H1 (cell line): Measurements from ENCODE around the gene MSANTD3. TPM values are rescaled to one million over a fixed set of nuclear protein-coding genes. Genes with fewer than 3 reads are reported as not detected.

Source experiments
- CTCF ChIA-PET: fragments of 300-600 bp; sonication (Branson Sonifier 250); formaldehyde crosslinking; loops from one replicate; lab custom pipeline; 2021; ENCODE audit not compliant: partially characterized antibody; lab: Charles Lee
- POLR2A ChIA-PET: fragments of 300-600 bp; sonication (Branson Sonifier 250); formaldehyde crosslinking; loops from one replicate; lab custom pipeline; 2021; ENCODE audit warnings: inconsistent platforms; ENCODE audit not compliant: partially characterized antibody; lab: Charles Lee
- DNase-seq, 2 experiments: peaks; one replicate each; pipeline versions ENCODE4 v3.0.0 to v3.0.0-alpha.2; 2010 to 2022; ENCODE audit warnings: low spot score in 2 of 2, low read depth in 1 of 2, mixed read lengths in 1 of 2
- FAIRE-seq: peaks from 2 replicates; lab custom pipeline; 2011; peaks lifted over from hg19 to GRCh38; lab: Jason Lieb, UNC
- H2AFZ ChIP-seq: 2 replicates; pipeline ENCODE4 v1.8.1; 2012; ENCODE audit warnings: low read length, inconsistent platforms
- H2AK5ac ChIP-seq: 2 replicates; pipeline ENCODE4 v1.6.1; 2013; ENCODE audit warnings: low read depth, low read length
- H2BK120ac ChIP-seq: replicated peaks from 2 replicates; pipeline ENCODE3; 2013; ENCODE audit warnings: low read depth, low read length, inconsistent platforms
- H2BK12ac ChIP-seq: 2 replicates; pipeline ENCODE4 v1.6.1; 2013; ENCODE audit warnings: low read depth, low read length
- H2BK15ac ChIP-seq: 2 replicates; pipeline ENCODE4 v1.6.1; 2013; ENCODE audit warnings: low read length
- H2BK20ac ChIP-seq: 2 replicates; pipeline ENCODE4 v1.6.1; 2013; ENCODE audit warnings: low read length
- H2BK5ac ChIP-seq: 2 replicates; pipeline ENCODE4 v1.6.1; 2013; ENCODE audit warnings: low read depth, low read length
- H3K14ac ChIP-seq: 2 replicates; pipeline ENCODE4 v1.6.1; 2013; ENCODE audit warnings: inconsistent platforms; ENCODE audit not compliant: insufficient read length
- H3K18ac ChIP-seq: 2 replicates; pipeline ENCODE4 v1.6.1; 2013; ENCODE audit warnings: low read length; ENCODE audit errors: extremely low read depth
- H3K23ac ChIP-seq: 2 replicates; pipeline ENCODE4 v1.6.1; 2013; ENCODE audit warnings: inconsistent platforms; ENCODE audit not compliant: insufficient read length
- H3K23me2 ChIP-seq: 2 replicates; pipeline ENCODE4 v1.6.1; 2013; ENCODE audit warnings: low read depth, low read length
- H3K27ac ChIP-seq: 2 replicates; pipeline ENCODE4 v1.6.1; 2011; ENCODE audit warnings: low read depth, low read length, inconsistent platforms
- H3K27me3 ChIP-seq, 4 experiments: replicated peaks in 1 of 4; 1 replicate in 1 of 4; 2 replicates in 3 of 4; pipeline versions ENCODE4 v1.6.1 to v1.8.1; 2011 to 2013; ENCODE audit warnings: low read length in 3 of 4, mild to moderate bottlenecking in 3 of 4, inconsistent platforms in 2 of 4, mixed read lengths in 2 of 4, moderate library complexity in 1 of 4; ENCODE audit not compliant: control insufficient read depth in 3 of 4, insufficient read depth in 3 of 4; ENCODE audit errors: extremely low read depth in 1 of 4
- H3K36me3 ChIP-seq, 4 experiments: 2 replicates each; pipeline versions ENCODE4 v1.6.1 to v1.8.1; 2011 to 2013; ENCODE audit warnings: mild to moderate bottlenecking in 4 of 4, low read length in 3 of 4, moderate library complexity in 2 of 4, control low read depth in 1 of 4, inconsistent platforms in 1 of 4; ENCODE audit not compliant: insufficient read depth in 4 of 4, control insufficient read depth in 2 of 4
- H3K4ac ChIP-seq: replicated peaks from 2 replicates; pipeline ENCODE3; 2013; ENCODE audit warnings: low read length, low read depth, mixed read lengths, inconsistent platforms; ENCODE audit not compliant: insufficient read length
- H3K4me1 ChIP-seq, 4 experiments: replicated peaks in 1 of 4; 1 replicate in 1 of 4; 2 replicates in 3 of 4; pipeline versions ENCODE4 v1.6.1 to v1.8.1; 2011 to 2013; ENCODE audit warnings: low read length in 3 of 4, inconsistent platforms in 2 of 4, mixed read lengths in 1 of 4; ENCODE audit not compliant: insufficient read depth in 4 of 4, control insufficient read depth in 3 of 4
- H3K4me2 ChIP-seq, 2 experiments: 2 replicates each; pipeline versions ENCODE4 v1.6.1 to v1.8.1; 2011 to 2013; ENCODE audit warnings: low read depth in 2 of 2, low read length in 2 of 2, control low read depth in 1 of 2, inconsistent platforms in 1 of 2, mild to moderate bottlenecking in 1 of 2; ENCODE audit not compliant: insufficient read depth in 1 of 2
- H3K4me3 ChIP-seq, 4 experiments: fragments of 200-600, 300-600 bp in 1 of 4; sonication (generic), shearing (Covaris generic), sonication (Bioruptor Twin) in 1 of 4; 2 replicates each; pipeline versions ENCODE4 v1.5.1 to v1.8.1; 2011 to 2016; ENCODE audit warnings: low read length in 4 of 4, low read depth in 3 of 4, control low read depth in 2 of 4, inconsistent platforms in 2 of 4, mild to moderate bottlenecking in 2 of 4, mixed read lengths in 1 of 4, moderate library complexity in 1 of 4; ENCODE audit not compliant: insufficient read depth in 2 of 4; ENCODE audit errors: extremely low read depth in 1 of 4
- H3K56ac ChIP-seq: replicated peaks from 2 replicates; pipeline ENCODE3; 2013; ENCODE audit warnings: low read depth, mild to moderate bottlenecking, mixed read lengths, low read length, inconsistent platforms; ENCODE audit not compliant: insufficient read length
- H3K79me1 ChIP-seq: 2 replicates; pipeline ENCODE4 v1.6.1; 2013; ENCODE audit warnings: low read depth, low read length, control low read depth
- H3K79me2 ChIP-seq, 2 experiments: 2 replicates each; pipeline versions ENCODE4 v1.6.1 to v1.8.1; 2012 to 2013; ENCODE audit warnings: low read length in 2 of 2, mild to moderate bottlenecking in 2 of 2, inconsistent platforms in 1 of 2; ENCODE audit not compliant: insufficient read depth in 2 of 2, control insufficient read depth in 1 of 2
- H3K9ac ChIP-seq, 4 experiments: replicated peaks in 1 of 4; 1 replicate in 1 of 4; 2 replicates in 3 of 4; pipeline versions ENCODE4 v1.6.1 to v1.8.1; 2011 to 2013; ENCODE audit warnings: low read depth in 3 of 4, low read length in 3 of 4, control low read depth in 2 of 4, mild to moderate bottlenecking in 2 of 4, moderate library complexity in 2 of 4, inconsistent platforms in 1 of 4; ENCODE audit errors: extremely low read depth in 1 of 4
- H3K9me3 ChIP-seq, 2 experiments: 2 replicates each; pipeline versions ENCODE4 v1.6.1 to v1.8.1; 2012 to 2013; ENCODE audit warnings: mild to moderate bottlenecking in 2 of 2, moderate library complexity in 2 of 2, control low read depth in 1 of 2, inconsistent platforms in 1 of 2, low read depth in 1 of 2, low read length in 1 of 2, mixed read lengths in 1 of 2; ENCODE audit not compliant: insufficient read depth in 2 of 2
- H4K20me1 ChIP-seq, 2 experiments: replicated peaks in 1 of 2; 2 replicates each; pipeline versions ENCODE3 to v1.8.1; 2011 to 2013; ENCODE audit warnings: inconsistent platforms in 2 of 2, low read length in 2 of 2, mild to moderate bottlenecking in 1 of 2; ENCODE audit not compliant: insufficient read depth in 2 of 2, control insufficient read depth in 1 of 2
- H4K5ac ChIP-seq: 2 replicates; pipeline ENCODE4 v1.6.1; 2013; ENCODE audit warnings: low read length, low read depth, mixed read lengths, inconsistent platforms; ENCODE audit not compliant: insufficient read length
- H4K8ac ChIP-seq: 2 replicates; pipeline ENCODE4 v1.8.0; 2013; ENCODE audit warnings: mild to moderate bottlenecking, moderate library complexity, low read length, inconsistent platforms; ENCODE audit not compliant: insufficient read depth; ENCODE audit errors: extremely low read depth
- H4K91ac ChIP-seq: replicated peaks from 2 replicates; pipeline ENCODE3; 2013; ENCODE audit warnings: low read length, mixed read lengths, inconsistent platforms; ENCODE audit not compliant: insufficient read length
- ASH2L ChIP-seq: fragments of 200-600, 300-600 bp; sonication (generic); IDR thresholded peaks from one replicate; pipeline ENCODE4 v1.7.1; 2017; ENCODE audit warnings: low read length
- ATF2 ChIP-seq: IDR thresholded peaks from 2 replicates; pipeline ENCODE4 v1.6.1; 2012; ENCODE audit warnings: low read length, inconsistent platforms
- BACH1 ChIP-seq: IDR thresholded peaks from 2 replicates; pipeline ENCODE4 v1.6.1; 2012; ENCODE audit warnings: low read length, improper control_type of control experiment
- BRCA1 ChIP-seq: IDR thresholded peaks from 2 replicates; pipeline ENCODE4 v1.6.1; 2012; ENCODE audit warnings: low read depth, low read length, improper control_type of control experiment
- FOSL1 ChIP-seq: IDR thresholded peaks from 2 replicates; pipeline ENCODE4 v1.6.1; 2011; ENCODE audit warnings: mild to moderate bottlenecking, low read depth, low read length, moderate library complexity; ENCODE audit not compliant: insufficient read depth
- JUND ChIP-seq: IDR thresholded peaks from 2 replicates; pipeline ENCODE4 v1.6.1; 2011; ENCODE audit warnings: mild to moderate bottlenecking, improper control_type of control experiment, low read length
- KDM4A ChIP-seq: IDR thresholded peaks from one replicate; pipeline ENCODE4 v1.7.1; 2012; ENCODE audit warnings: low read depth, mild to moderate bottlenecking, moderate library complexity, low read length, inconsistent platforms; ENCODE audit not compliant: severe bottlenecking
- MAFK ChIP-seq: IDR thresholded peaks from 2 replicates; pipeline ENCODE4 v1.6.1; 2012; ENCODE audit warnings: low read depth, mild to moderate bottlenecking, improper control_type of control experiment, low read length
- NANOG ChIP-seq: IDR thresholded peaks from 2 replicates; pipeline ENCODE4 v1.6.1; 2011; ENCODE audit warnings: low read length, low read depth, mild to moderate bottlenecking, inconsistent platforms; ENCODE audit not compliant: insufficient read depth, poor library complexity, severe bottlenecking
- POLR2AphosphoS5 ChIP-seq: IDR thresholded peaks from 2 replicates; pipeline ENCODE4 v1.6.1; 2011; ENCODE audit warnings: low read depth, low read length
- SIN3A ChIP-seq, 2 experiments: IDR thresholded peaks in 1 of 2; conservative IDR thresholded peaks in 1 of 2; 2 replicates each; pipeline ENCODE4 v1.6.1; 2011 to 2012; ENCODE audit warnings: low read length in 2 of 2, improper control_type of control experiment in 1 of 2, low read depth in 1 of 2, mild to moderate bottlenecking in 1 of 2
- SP1 ChIP-seq: IDR thresholded peaks from 2 replicates; pipeline ENCODE4 v1.6.1; 2011; ENCODE audit warnings: low read depth, low read length
- ZNF274 ChIP-seq: IDR thresholded peaks from 2 replicates; pipeline ENCODE4 v1.7.0; 2012; ENCODE audit warnings: low read length, borderline replicate concordance; ENCODE audit errors: extremely low read depth
- WGBS, 2 experiments: shearing (Covaris generic) in 1 of 2; methylation state at CpG; one replicate each; pipeline versions ENCODE4 v1.1.6 to v1.1.7; 2013 to 2015; ENCODE audit warnings: low lambda C conversion rate in 2 of 2, mixed read lengths in 2 of 2, inconsistent platforms in 1 of 2, low coverage in 1 of 2, missing lambda C conversion rate in 1 of 2; ENCODE audit not compliant: insufficient replicate concordance in 2 of 2, insufficient coverage in 1 of 2, insufficient read length in 1 of 2; ENCODE audit errors: extremely low coverage in 1 of 2, missing lambda C conversion rate in 1 of 2; 5-methylcytosine and 5-hydroxymethylcytosine counted together
- polyA plus RNA-seq, 7 experiments: library from polyadenylated mRNA; depleted of rRNA in 3 of 7; stranded (reverse) in 5 of 7; unstranded in 2 of 7; fragments of >200 nt in 5 of 7; fragments of 200-250 nt in 2 of 7; gene quantifications; 1 replicate in 5 of 7; 2 replicates in 1 of 7; 4 replicates in 1 of 7; pipeline versions ENCODE4 v1.2.1 to v1.2.3, GENCODE V29; 2011 to 2013; ENCODE audit warnings: missing spikeins in 2 of 7, mixed read lengths in 2 of 7
- total RNA-seq: library from RNA; stranded (reverse); fragmentation: NEBNext Ultra II Directional; extraction: Animal tissue kit (Norgen Biotek cat#: 25700); gene quantifications from 2 replicates; pipeline ENCODE4 v1.2.1, GENCODE V29; 2021

MSANTD3 gene
- total and polyA plus RNA-seq, 2 of the 8 experiments (the other 6 are each of a cell fraction or from before 2014, with no cell fraction given): 12.0 to 41.3 TPM

GRCh38 chr9:100457517-100457916 lies 30.6 kb downstream of the MSANTD3 start:
- H3K4me1 ChIP-seq: peaks cover 0 to 4% (median 2%) of the 10 kb centered on the region in 4 experiments; a peak in 3 of 7 replicates
- TF ChIP-seq BACH1: no peak
- no peak for TF ChIP-seq MAFK
- no peak for TF ChIP-seq POLR2AphosphoS5
- TF ChIP-seq JUND: no peak
- TF ChIP-seq BRCA1: no peak
- TF ChIP-seq SIN3A (conservative IDR thresholded peaks at IDR 0.05 in 1 of 2, IDR thresholded peaks at IDR 0.05 in 1 of 2; ENCODE audit: low read depth in 1 of 2, low read length in 2 of 2): no peak
- TF ChIP-seq ASH2L: no peak
- no peak for TF ChIP-seq NANOG
- no peak for TF ChIP-seq ZNF274
- TF ChIP-seq FOSL1: no peak
- TF ChIP-seq SP1: no peak
- TF ChIP-seq KDM4A: no peak
- no peak for TF ChIP-seq ATF2

More at GRCh38 chr9:100457517-100457916, 30.6 kb downstream of the MSANTD3 start:
- H3K56ac ChIP-seq: no peak overlapping the region
- H3K79me1 ChIP-seq: no peaks in the 10 kb centered on the region
- H3K9ac ChIP-seq: no peak overlapping the region
- no peaks in the 10 kb centered on the region for H3K79me2 ChIP-seq
- H2AFZ ChIP-seq: no peak overlapping the region
- no peak overlapping the region for H4K5ac ChIP-seq
- no peak overlapping the region for H3K4me2 ChIP-seq
- FAIRE-seq (no peak), DNase-seq (no peak)
- no peak overlapping the region for H2BK120ac ChIP-seq
- H4K91ac ChIP-seq: no peak overlapping the region
- CTCF ChIA-PET: interaction anchor here (1.6 kb wide), 1 partner anchor 19 kb away, joined by 4 read pairs; no protein-coding TSS in a partner anchor
- H3K9me3 ChIP-seq: no peaks in the 10 kb centered on the region
- H3K14ac ChIP-seq: no peak overlapping the region
- POLR2A ChIA-PET: no interaction called here
- no peak overlapping the region for H3K23ac ChIP-seq
- no peak overlapping the region for H2BK12ac ChIP-seq
- H2AK5ac ChIP-seq: no peak overlapping the region
- H3K23me2 ChIP-seq: no peaks in the 10 kb centered on the region
- H2BK5ac ChIP-seq: no peak overlapping the region
- no peak overlapping the region for H3K18ac ChIP-seq
- H3K27me3 ChIP-seq: no peaks in the 10 kb centered on the region
- H3K27ac ChIP-seq: no peak overlapping the region
- H3K36me3 ChIP-seq: peaks cover 0 to 12% (median 4%) of the 10 kb centered on the region in 4 experiments; a peak in 3 of 8 replicates
- H3K4me3 ChIP-seq: no peak overlapping the region
- no peak overlapping the region for H2BK20ac ChIP-seq
- H3K4ac ChIP-seq: no peak overlapping the region
- H4K20me1 ChIP-seq: peaks cover 0 to 2% of the 10 kb centered on the region in 2 experiments
- WGBS, 2 experiments: 92% methylated on average over 1 of the region's 1 CpG; no CpG with 5 or more reads in 1 of the 2 experiments
- no peak overlapping the region for H4K8ac ChIP-seq
- no peak overlapping the region for H2BK15ac ChIP-seq
